Esophagus muscularis mucosa (tissue), 4 donors: ENCODE results near the gene ADPRHL1.
"Not testable (repeated sequence)": the region's sequence is repeated elsewhere in the genome, so short reads cannot be mapped to it uniquely, and the experiment has no call there.

Experiments used
- CTCF ChIP-seq, 3 experiments: fragments of 200-600 bp in 2 of 3; fragments of 450-650 bp in 1 of 3; sonication (generic) in 2 of 3; IDR thresholded peaks; one replicate each; pipeline ENCODE4 v1.5.1; 2017 to 2019; ENCODE audit warnings: antibody characterized with exemption in 3 of 3, mild to moderate bottlenecking in 2 of 3, moderate library complexity in 1 of 3
- EP300 ChIP-seq: sonication (generic); formaldehyde crosslinking; IDR thresholded peaks from one replicate; pipeline ENCODE4 v1.6.1; 2017; ENCODE audit warnings: antibody characterized with exemption
- POLR2A ChIP-seq: fragments of 450-650 bp; IDR thresholded peaks from one replicate; pipeline ENCODE4 v1.6.1; 2017; ENCODE audit warnings: antibody characterized with exemption, moderate library complexity, mild to moderate bottlenecking, low read depth
- POLR2AphosphoS5 ChIP-seq, 2 donors: sonication (generic); formaldehyde crosslinking; IDR thresholded peaks; one replicate each; pipeline ENCODE4 v1.6.1; 2017; ENCODE audit warnings: antibody characterized with exemption in 2 of 2

GRCh38 chr13:113435907-113436306, 17.4 kb downstream of the ADPRHL1 start:
- not testable (repeated sequence) for TF ChIP-seq POLR2A; CTCF (IDR thresholded peaks at IDR 0.05); EP300; POLR2AphosphoS5 (IDR thresholded peaks at IDR 0.05)
